Endodermal cell (in vitro differentiated cells): ENCODE data around the gene GALNT2. TPM values are rescaled to one million over a fixed set of nuclear protein-coding genes. Genes with fewer than 3 reads are reported as not detected.
A peak's percentile ranks its signal among the peaks of the same experiment; 100 is the strongest.

ENCODE experiments used
- DNase-seq: peaks from one replicate; pipeline ENCODE4 v3.0.0-alpha.2; 2017
- H3K27ac ChIP-seq: 2 replicates; pipeline ENCODE4 v1.5.1; 2013; ENCODE audit warnings: mild to moderate bottlenecking, low read depth, low read length, moderate library complexity
- H3K27me3 ChIP-seq: 2 replicates; pipeline ENCODE4 v1.6.1; 2013; ENCODE audit warnings: mild to moderate bottlenecking, low read length, moderate library complexity; ENCODE audit not compliant: insufficient read depth, control insufficient read depth, poor library complexity, severe bottlenecking
- H3K36me3 ChIP-seq: 2 replicates; pipeline ENCODE4 v1.7.0; 2013; ENCODE audit warnings: mild to moderate bottlenecking, low read length, moderate library complexity; ENCODE audit not compliant: control insufficient read depth, insufficient read depth
- H3K4me1 ChIP-seq: one replicate; pipeline ENCODE4 v1.7.0; 2013; ENCODE audit warnings: low read length; ENCODE audit not compliant: control insufficient read depth, insufficient read depth
- H3K4me3 ChIP-seq: 2 replicates; pipeline ENCODE4 v1.5.1; 2013; ENCODE audit warnings: mild to moderate bottlenecking, low read length, moderate library complexity
- H3K9ac ChIP-seq: 2 replicates; pipeline ENCODE4 v1.6.1; 2013; ENCODE audit warnings: mild to moderate bottlenecking, low read length, moderate library complexity; ENCODE audit not compliant: poor library complexity, severe bottlenecking; ENCODE audit errors: extremely low read depth
- H3K9me3 ChIP-seq: 2 replicates; pipeline ENCODE4 v1.6.1; 2013; ENCODE audit warnings: mild to moderate bottlenecking, low read length, moderate library complexity; ENCODE audit not compliant: control insufficient read depth
- H3K27ac Mint-ChIP-seq: 2 replicates; pipeline ENCODE4 v1.8.0; 2020; ENCODE audit warnings: mixed read lengths
- H3K27me3 Mint-ChIP-seq: 2 replicates; pipeline ENCODE4 v1.8.0; 2021; ENCODE audit warnings: mild to moderate bottlenecking, mixed read lengths; ENCODE audit not compliant: insufficient read depth
- H3K36me3 Mint-ChIP-seq: 2 replicates; pipeline ENCODE4 v1.8.0; 2020; ENCODE audit warnings: low read depth, mixed read lengths
- H3K4me1 Mint-ChIP-seq: 2 replicates; pipeline ENCODE4 v1.8.0; 2020; ENCODE audit warnings: mixed read lengths
- H3K4me3 Mint-ChIP-seq: 2 replicates; pipeline ENCODE4 v1.8.0; 2020; ENCODE audit warnings: mild to moderate bottlenecking, moderate library complexity, mixed read lengths
- H3K9me3 Mint-ChIP-seq: 2 replicates; pipeline ENCODE4 v1.8.0; 2020; ENCODE audit warnings: mild to moderate bottlenecking, mixed read lengths
- WGBS, 2 experiments: methylation state at CpG; one replicate each; pipeline versions ENCODE4 v1.1.5 to v1.1.7; 2013; ENCODE audit warnings: missing lambda C conversion rate in 2 of 2, mixed read lengths in 1 of 2; ENCODE audit not compliant: insufficient coverage in 1 of 2, insufficient read length in 1 of 2; 5-methylcytosine and 5-hydroxymethylcytosine counted together
- total RNA-seq, 2 donors: library from RNA; stranded (reverse); fragmentation: NEBNext Ultra II Directional in 1 of 2; extraction: Animal tissue kit (Norgen Biotek cat#: 25700) in 1 of 2; gene quantifications; 2 replicates in 1 of 2; 3 replicates in 1 of 2; pipeline ENCODE4 v1.2.1, GENCODE V29; 2021
- TF ChIP-seq, protein P1 (sequence below): fragments of 200-600 bp; sonication (generic); conservative IDR thresholded peaks from 2 replicates; pipeline ENCODE4 v1.5.0; 2021; ENCODE audit warnings: antibody characterized with exemption, mild to moderate bottlenecking

Gene GALNT2
- total RNA-seq, 2 donors from 2014 or later = 41.6 to 63.5 TPM

DNA sequence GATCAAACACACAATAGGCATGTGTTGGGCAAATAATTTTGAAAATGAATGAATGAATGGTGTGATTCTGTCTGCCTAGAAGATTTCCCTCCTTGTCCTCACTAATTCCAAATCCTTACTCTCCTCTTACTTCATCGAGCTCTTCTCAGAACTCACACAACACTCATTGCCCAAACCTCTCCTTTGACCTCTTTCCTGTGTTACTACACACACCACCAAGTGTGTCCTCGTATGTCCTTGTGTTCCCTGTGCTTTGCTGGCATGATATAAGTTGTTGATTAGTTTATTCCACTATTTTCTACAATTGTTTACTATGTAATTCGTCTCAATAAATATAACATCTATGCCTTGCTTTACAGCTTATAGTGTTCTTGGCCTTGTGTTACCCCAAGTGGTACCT, 41.4 kb upstream of the GALNT2 start:
- WGBS, 2 experiments = 83 to 100% methylated on average over 1 to 2 of the region's 3 CpGs
- Mint-ChIP-seq H3K4me1 (peaks cover 12% of the 10 kb centered on the region), H3K9me3 (peaks cover 6% of the 10 kb centered on the region), H3K27ac (no peak overlapping the region), H3K27me3 (peaks cover 8% of the 10 kb centered on the region), H3K4me3 (no peak overlapping the region), H3K36me3 (no peaks in the 10 kb centered on the region)
- no peak for DNase-seq
- TF ChIP-seq, protein P1, sequence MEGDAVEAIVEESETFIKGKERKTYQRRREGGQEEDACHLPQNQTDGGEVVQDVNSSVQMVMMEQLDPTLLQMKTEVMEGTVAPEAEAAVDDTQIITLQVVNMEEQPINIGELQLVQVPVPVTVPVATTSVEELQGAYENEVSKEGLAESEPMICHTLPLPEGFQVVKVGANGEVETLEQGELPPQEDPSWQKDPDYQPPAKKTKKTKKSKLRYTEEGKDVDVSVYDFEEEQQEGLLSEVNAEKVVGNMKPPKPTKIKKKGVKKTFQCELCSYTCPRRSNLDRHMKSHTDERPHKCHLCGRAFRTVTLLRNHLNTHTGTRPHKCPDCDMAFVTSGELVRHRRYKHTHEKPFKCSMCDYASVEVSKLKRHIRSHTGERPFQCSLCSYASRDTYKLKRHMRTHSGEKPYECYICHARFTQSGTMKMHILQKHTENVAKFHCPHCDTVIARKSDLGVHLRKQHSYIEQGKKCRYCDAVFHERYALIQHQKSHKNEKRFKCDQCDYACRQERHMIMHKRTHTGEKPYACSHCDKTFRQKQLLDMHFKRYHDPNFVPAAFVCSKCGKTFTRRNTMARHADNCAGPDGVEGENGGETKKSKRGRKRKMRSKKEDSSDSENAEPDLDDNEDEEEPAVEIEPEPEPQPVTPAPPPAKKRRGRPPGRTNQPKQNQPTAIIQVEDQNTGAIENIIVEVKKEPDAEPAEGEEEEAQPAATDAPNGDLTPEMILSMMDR = no peak
- no peaks in the 10 kb centered on the region for H3K9me3 ChIP-seq
- H3K36me3 ChIP-seq = no peaks in the 10 kb centered on the region
- H3K27ac ChIP-seq = no peak overlapping the region
- H3K4me1 ChIP-seq = no peaks in the 10 kb centered on the region
- H3K27me3 ChIP-seq = no peaks in the 10 kb centered on the region
- H3K4me3 ChIP-seq = no peak overlapping the region
- no peak overlapping the region for H3K9ac ChIP-seq

DNA sequence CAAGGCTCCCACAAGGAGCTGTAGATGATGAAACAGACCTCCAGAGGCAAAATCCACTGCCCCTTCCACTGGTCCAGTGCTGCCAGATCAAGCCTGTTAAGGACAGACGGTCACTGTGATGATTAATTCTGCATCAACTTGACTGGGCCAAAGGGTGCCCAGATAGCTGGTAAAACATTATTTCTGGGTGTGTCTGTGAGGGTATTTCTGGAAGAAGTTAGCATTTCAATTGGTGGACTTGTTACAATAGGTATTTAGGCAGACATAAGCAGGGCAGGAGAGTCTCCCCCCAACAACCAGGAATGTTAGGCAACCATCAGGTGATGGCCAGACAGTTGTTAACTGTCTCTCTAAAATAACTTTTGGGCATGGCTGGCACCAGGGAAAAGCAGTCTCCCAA, 40.9 kb upstream of the GALNT2 start:
- H3K9me3 Mint-ChIP-seq = peaks cover 6% of the 10 kb centered on the region
- WGBS, 2 experiments = 88 to 96% methylated on average over 1 of the region's 1 CpG
- no peak overlapping the region for H3K4me3 Mint-ChIP-seq
- Histone ChIP-seq H3K4me1 (no peaks in the 10 kb centered on the region), H3K9me3 (no peaks in the 10 kb centered on the region), H3K36me3 (no peaks in the 10 kb centered on the region), H3K27me3 (no peaks in the 10 kb centered on the region), H3K9ac (no peak overlapping the region), H3K27ac (no peak overlapping the region), H3K4me3 (no peak overlapping the region)
- peaks cover 8% of the 10 kb centered on the region for H3K27me3 Mint-ChIP-seq
- DNase-seq = peak; percentile 15
- TF ChIP-seq, protein P1 = no peak
- no peaks in the 10 kb centered on the region for H3K36me3 Mint-ChIP-seq
- no peak overlapping the region for H3K27ac Mint-ChIP-seq
- peaks cover 12% of the 10 kb centered on the region for H3K4me1 Mint-ChIP-seq

DNA sequence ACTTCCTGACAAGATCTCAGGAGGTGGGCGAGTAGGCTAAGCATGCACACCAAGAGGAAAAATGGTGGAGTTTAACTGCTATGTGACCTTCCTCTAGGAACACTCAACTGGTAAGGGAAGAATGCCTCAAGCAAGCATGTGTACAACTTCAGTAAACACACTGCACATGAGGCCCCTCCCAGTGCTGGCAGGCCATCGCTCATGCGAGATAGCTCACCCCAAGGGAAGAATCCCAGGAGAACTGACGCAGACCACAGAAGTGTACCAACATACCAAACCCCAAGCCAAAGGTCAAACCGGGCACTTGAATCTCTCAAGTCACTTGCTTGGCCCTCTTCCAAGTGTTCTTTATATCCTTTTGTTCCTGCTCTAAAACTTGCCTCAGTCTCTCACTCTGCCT, 40.5 kb upstream of the GALNT2 start:
- H3K27me3 Mint-ChIP-seq = peaks cover 8% of the 10 kb centered on the region
- no peak overlapping the region for H3K4me3 Mint-ChIP-seq
- H3K9ac ChIP-seq = no peak overlapping the region
- no peaks in the 10 kb centered on the region for H3K9me3 ChIP-seq
- TF ChIP-seq, protein P1 = no peak
- H3K27me3 ChIP-seq = no peaks in the 10 kb centered on the region
- DNase-seq = peak; percentile 19
- peaks cover 6% of the 10 kb centered on the region for H3K9me3 Mint-ChIP-seq
- H3K27ac ChIP-seq = no peak overlapping the region
- peaks cover 12% of the 10 kb centered on the region for H3K4me1 Mint-ChIP-seq
- no peak overlapping the region for H3K27ac Mint-ChIP-seq
- H3K36me3 ChIP-seq = no peaks in the 10 kb centered on the region
- no peak overlapping the region for H3K4me3 ChIP-seq
- no peaks in the 10 kb centered on the region for H3K4me1 ChIP-seq
- 87 to 96% methylated on average over 3 to 5 of the region's 5 CpGs for WGBS, 2 experiments
- no peaks in the 10 kb centered on the region for H3K36me3 Mint-ChIP-seq
